ENCODE data around the gene R3HDM2. TPM values are rescaled to one million over a fixed set of nuclear protein-coding genes. Genes with fewer than 3 reads are reported as not detected.

The R3HDM2 gene
- total RNA-seq, 1 experiment from 2014 or later = 34.7 TPM

- TF ChIP-seq E2F5 (CRISPR knock-in tag; IDR thresholded peaks at IDR 0.05) = no peak
- TF ChIP-seq MXD4 (CRISPR knock-in tag; IDR thresholded peaks at IDR 0.05; ENCODE audit: borderline replicate concordance) = no peak
- no peak for TF ChIP-seq SMAD3 (CRISPR knock-in tag; IDR thresholded peaks at IDR 0.05; ENCODE audit: borderline replicate concordance)
- TF ChIP-seq ZNF425 (CRISPR knock-in tag; conservative IDR thresholded peaks at IDR 0.05) = no peak
- TF ChIP-seq ZNF121 (CRISPR knock-in tag; IDR thresholded peaks at IDR 0.05) = no peak
- no peak for TF ChIP-seq MLX (CRISPR knock-in tag; IDR thresholded peaks at IDR 0.05)
- peak; percentile 49; the same call in 1 of the 2 replicates for TF ChIP-seq MAX (CRISPR knock-in tag; IDR thresholded peaks at IDR 0.05)
- TF ChIP-seq TEAD1 (CRISPR knock-in tag; IDR thresholded peaks at IDR 0.05) = no peak
- TF ChIP-seq GRHL2 (CRISPR knock-in tag; IDR thresholded peaks at IDR 0.05; ENCODE audit: insufficient replicate concordance, severe bottlenecking) = no peak
- TF ChIP-seq ZBTB43 (CRISPR knock-in tag; IDR thresholded peaks at IDR 0.05) = no peak
- TF ChIP-seq E2F4 (CRISPR knock-in tag; IDR thresholded peaks at IDR 0.05; ENCODE audit: borderline replicate concordance, low read depth) = no peak
- no peak for TF ChIP-seq SOX15 (CRISPR knock-in tag; IDR thresholded peaks at IDR 0.05)
- no peak for TF ChIP-seq CREM (CRISPR knock-in tag; IDR thresholded peaks at IDR 0.05)
- TF ChIP-seq ZNF423 (CRISPR knock-in tag; IDR thresholded peaks at IDR 0.05) = no peak
- no peak for TF ChIP-seq ZNF512 (CRISPR knock-in tag; IDR thresholded peaks at IDR 0.05; ENCODE audit: borderline replicate concordance)
- TF ChIP-seq TEAD4 (CRISPR knock-in tag; IDR thresholded peaks at IDR 0.05) = 0 out of 2 replicates have a peak, but pooled peaks have one; percentile 34
- no peak for TF ChIP-seq ZNF281 (CRISPR knock-in tag; IDR thresholded peaks at IDR 0.05)
- no peak for TF ChIP-seq AR (CRISPR knock-in tag; IDR thresholded peaks at IDR 0.05)
These were observed 190.5 kb downstream of the R3HDM2 start (continued) for GRCh38 chr12:57240066-57240921.

All from WTC11 (cell line).